ENCODE measurements around the gene POC1A. TPM values are rescaled to one million over a fixed set of nuclear protein-coding genes. Genes with fewer than 3 reads are reported as not detected.
A peak's percentile ranks its signal among the peaks of the same experiment; 100 is the strongest.

The POC1A gene
- total and polyA plus RNA-seq, 12 donors: 0.44 to 3.5 (median 1.1) TPM

DNA sequence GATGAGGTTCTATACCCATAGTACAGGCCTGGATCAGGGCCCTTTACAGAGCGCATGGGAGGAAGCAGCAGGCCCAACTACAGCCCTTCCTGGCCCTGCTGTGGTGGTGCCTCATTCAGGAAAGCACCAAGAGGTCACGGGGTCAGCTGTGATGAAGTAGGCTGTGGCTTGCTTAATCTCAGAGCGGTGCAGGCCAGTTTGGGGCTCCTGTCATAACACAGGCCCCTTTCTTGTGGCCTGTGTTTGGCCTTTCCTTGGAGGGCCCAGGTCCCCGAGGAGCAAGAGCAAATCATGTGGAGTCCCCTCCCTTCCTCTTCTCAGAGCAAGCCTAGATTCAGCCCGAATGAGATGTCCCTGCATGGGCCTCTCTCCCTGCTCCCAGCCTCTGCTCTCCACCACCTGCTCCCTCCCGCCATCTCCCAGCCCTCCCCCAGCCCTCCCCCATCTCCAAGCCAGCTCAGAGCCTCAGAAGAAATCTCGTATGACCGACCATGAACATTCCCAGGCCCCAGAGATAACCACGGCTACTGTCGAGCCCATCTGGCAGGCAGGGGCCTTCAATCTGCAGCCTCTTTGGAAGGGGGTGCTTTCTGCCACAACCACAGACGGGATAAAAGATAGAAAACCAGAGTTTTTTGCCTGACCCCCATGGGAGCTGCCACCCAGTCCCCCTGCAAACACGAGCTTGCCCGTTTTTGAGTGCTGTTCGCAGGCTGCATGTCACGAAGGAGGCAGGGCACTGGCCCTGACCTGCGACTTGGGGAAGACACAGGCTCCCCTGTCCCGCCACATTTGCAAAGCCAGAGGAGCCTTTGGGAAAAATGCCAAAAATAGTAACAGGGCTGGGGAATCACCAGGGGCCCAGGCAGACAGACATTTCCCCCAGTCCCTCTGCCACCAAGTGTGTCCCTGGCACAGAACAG, 65.5 kb downstream of the POC1A start:
- TF ChIP-seq, protein P1, sequence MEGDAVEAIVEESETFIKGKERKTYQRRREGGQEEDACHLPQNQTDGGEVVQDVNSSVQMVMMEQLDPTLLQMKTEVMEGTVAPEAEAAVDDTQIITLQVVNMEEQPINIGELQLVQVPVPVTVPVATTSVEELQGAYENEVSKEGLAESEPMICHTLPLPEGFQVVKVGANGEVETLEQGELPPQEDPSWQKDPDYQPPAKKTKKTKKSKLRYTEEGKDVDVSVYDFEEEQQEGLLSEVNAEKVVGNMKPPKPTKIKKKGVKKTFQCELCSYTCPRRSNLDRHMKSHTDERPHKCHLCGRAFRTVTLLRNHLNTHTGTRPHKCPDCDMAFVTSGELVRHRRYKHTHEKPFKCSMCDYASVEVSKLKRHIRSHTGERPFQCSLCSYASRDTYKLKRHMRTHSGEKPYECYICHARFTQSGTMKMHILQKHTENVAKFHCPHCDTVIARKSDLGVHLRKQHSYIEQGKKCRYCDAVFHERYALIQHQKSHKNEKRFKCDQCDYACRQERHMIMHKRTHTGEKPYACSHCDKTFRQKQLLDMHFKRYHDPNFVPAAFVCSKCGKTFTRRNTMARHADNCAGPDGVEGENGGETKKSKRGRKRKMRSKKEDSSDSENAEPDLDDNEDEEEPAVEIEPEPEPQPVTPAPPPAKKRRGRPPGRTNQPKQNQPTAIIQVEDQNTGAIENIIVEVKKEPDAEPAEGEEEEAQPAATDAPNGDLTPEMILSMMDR (IDR thresholded peaks at IDR 0.05): no peak
- intact Hi-C loops (cut with DNase I): no loop called here
- no peak for DNase-seq
- Histone ChIP-seq H3K36me3 (no peaks in the 10 kb centered on the region), H3K27me3 (no peaks in the 10 kb centered on the region), H3K9me3 (no peaks in the 10 kb centered on the region), H3K27ac (peak overlapping the region in 6 of 10 donors; percentile 31 to 77 (median 66)), H3K4me3 (no peak overlapping the region), H3K4me1 (peaks cover 15 to 71% (median 57%) of the 10 kb centered on the region in 9 donors)
- peak in 3 of 8 donors; percentile 3 to 44 (median 10) for ATAC-seq
- 67 to 69% methylated on average over 17 of the region's 17 CpGs for WGBS, 2 donors

DNA sequence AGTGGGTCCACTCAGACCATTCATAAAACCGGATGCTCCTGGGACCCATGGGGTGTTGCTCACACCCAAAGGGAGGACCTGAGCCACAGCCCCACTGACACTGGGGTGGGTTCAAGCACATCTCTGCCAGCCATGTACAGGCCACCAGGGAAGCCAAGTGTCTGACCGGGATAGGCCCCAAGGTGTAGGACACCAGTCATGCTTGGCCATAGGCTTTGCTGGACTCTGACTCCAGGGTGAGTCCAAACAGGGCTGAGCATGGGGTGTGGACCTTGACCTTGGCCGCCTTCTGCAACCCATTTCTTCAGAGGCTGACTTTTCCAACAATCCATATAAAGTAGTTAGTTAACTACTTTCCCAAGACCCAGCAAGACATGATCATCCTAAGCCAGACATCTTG, 66.5 kb downstream of the POC1A start:
- ATAC-seq (no peak), DNase-seq (no peak)
- Histone ChIP-seq H3K4me3 (no peak overlapping the region), H3K36me3 (no peaks in the 10 kb centered on the region), H3K9me3 (no peaks in the 10 kb centered on the region), H3K27me3 (no peaks in the 10 kb centered on the region), H3K27ac (peak overlapping the region in 5 of 10 donors; percentile 12 to 72 (median 50)), H3K4me1 (peaks cover 15 to 64% (median 57%) of the 10 kb centered on the region in 9 donors)
- TF ChIP-seq, protein P1 (IDR thresholded peaks at IDR 0.05): no peak
- intact Hi-C loops (cut with DNase I): no loop called here
- WGBS, 2 donors: 94 to 95% methylated on average over 3 of the region's 3 CpGs

DNA sequence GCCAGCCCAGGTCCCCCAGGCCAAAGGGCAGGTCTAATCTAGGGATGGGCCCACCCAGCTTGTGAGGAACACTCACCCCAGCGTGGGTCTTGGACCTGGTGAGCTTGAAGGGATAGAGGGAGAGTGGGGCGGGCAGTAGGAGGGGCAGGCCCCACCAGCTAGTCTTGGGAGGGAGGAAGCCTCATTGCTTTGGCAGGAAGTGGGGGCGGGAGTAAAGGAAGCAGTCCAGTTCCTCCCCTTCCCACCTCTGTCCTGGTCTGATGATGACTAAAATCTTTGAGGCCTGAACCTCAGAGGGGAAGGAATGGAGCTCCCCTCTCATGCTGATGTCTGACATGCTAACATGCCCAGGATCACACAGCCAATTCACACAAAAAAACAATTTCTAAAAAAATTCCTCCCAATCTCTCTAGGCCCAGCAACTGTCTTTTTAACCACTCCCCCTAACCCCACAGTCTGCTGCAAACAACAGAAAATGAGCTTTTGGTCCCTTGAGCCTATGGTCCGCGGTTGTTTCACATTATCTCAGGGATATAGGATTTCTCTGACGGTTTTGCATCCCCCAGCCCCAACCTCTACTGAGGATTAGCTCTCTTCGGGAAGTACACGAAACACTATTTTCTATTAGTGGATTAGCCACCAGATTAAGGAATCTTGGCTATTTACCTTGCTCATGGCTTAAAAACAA, 67.1 kb downstream of the POC1A start:
- WGBS, 2 donors: 60 to 70% methylated on average over 8 of the region's 8 CpGs
- Histone ChIP-seq H3K27me3 (no peaks in the 10 kb centered on the region), H3K4me3 (no peak overlapping the region), H3K36me3 (no peaks in the 10 kb centered on the region), H3K27ac (peak overlapping the region in 7 of 10 donors; percentile 9 to 72 (median 50)), H3K4me1 (peaks cover 15 to 60% (median 57%) of the 10 kb centered on the region in 9 donors), H3K9me3 (no peaks in the 10 kb centered on the region)
- intact Hi-C loops (cut with DNase I): no loop called here
- DNase-seq: peak in 1 of 2 donors; percentile 46
- TF ChIP-seq, protein P1 (IDR thresholded peaks at IDR 0.05): no peak
- ATAC-seq: peak in 7 of 8 donors; percentile 17 to 54 (median 44)

DNA sequence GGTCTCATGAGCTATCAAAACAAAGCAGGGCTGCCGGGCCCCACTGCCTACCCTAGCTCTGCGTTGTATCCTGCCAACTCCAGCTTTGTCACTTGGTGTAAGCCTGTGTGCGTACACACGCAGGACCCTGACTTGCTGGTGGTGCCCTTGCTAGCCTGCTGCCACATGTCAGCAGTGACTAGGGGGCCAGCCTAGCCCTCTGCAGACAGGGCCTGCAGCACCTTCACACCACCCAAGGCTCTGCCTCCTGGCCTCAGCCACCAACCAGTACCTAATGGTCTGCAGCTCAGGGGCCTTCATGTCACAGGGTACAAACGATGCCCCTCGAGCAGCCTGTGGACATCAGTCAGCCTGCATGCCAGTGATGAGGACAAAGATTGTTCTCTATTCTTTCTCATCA, 67.8 kb downstream of the POC1A start:
- Histone ChIP-seq H3K27me3 (no peaks in the 10 kb centered on the region), H3K36me3 (no peaks in the 10 kb centered on the region), H3K4me3 (no peak overlapping the region), H3K4me1 (peaks cover 14 to 53% (median 51%) of the 10 kb centered on the region in 9 donors), H3K9me3 (no peaks in the 10 kb centered on the region), H3K27ac (peak overlapping the region in 2 of 10 donors; percentile 50 to 72)
- 93 to 96% methylated on average over 6 of the region's 6 CpGs for WGBS, 2 donors
- TF ChIP-seq, protein P1 (IDR thresholded peaks at IDR 0.05): no peak
- no peak for ATAC-seq
- intact Hi-C loops (cut with DNase I): no loop called here
- no peak for DNase-seq
